HepG2 (cell line): ENCODE measurements around the gene CLHC1. TPM values are rescaled to one million over a fixed set of nuclear protein-coding genes. Genes with fewer than 3 reads are reported as not detected.
"Not testable (repeated sequence)": the region's sequence is repeated elsewhere in the genome, so short reads cannot be mapped to it uniquely, and the experiment has no call there.

ENCODE experiments used
- ATAC-seq: fragments of 200-7000 bp; cut with Tn5 transposase; 3 replicates; pipeline ENCODE4 v1.9.1; 2020; ENCODE audit warnings: mild to moderate bottlenecking, moderate library complexity
- BruUV-seq: library from RNA; stranded (reverse); fragments of 400-500 nt; replicated peaks from 2 replicates; lab custom pipeline; 2021; lab: Mats Ljungman, UMichigan
- CTCF ChIA-PET: fragments of 300-600 bp; formaldehyde crosslinking; extraction: SDS; loops from one replicate; lab custom pipeline; 2021; ENCODE audit warnings: low total read pairs, inconsistent platforms, low intra/inter-chr PET ratio; lab: Yijun Ruan, JAX
- POLR2A ChIA-PET: fragments of 350-600 bp; sonication (Branson Sonifier 250); formaldehyde crosslinking; loops from one replicate; lab custom pipeline; 2020; ENCODE audit warnings: antibody characterized with exemption, inconsistent platforms; lab: Yijun Ruan, JAX
- DNase-seq: peaks from one replicate; pipeline ENCODE4 v3.0.0-alpha.2; 2015; ENCODE audit warnings: low spot score
- FAIRE-seq: peaks from 3 replicates; lab custom pipeline; 2011; peaks lifted over from hg19 to GRCh38; lab: Jason Lieb, UNC
- H2AFZ ChIP-seq: one replicate; pipeline ENCODE4 v1.6.1; 2011; ENCODE audit warnings: low read length, inconsistent platforms
- H3K27ac ChIP-seq: fragments of 300-600 bp; 3 replicates; pipeline ENCODE4 v1.8.0; 2011; ENCODE audit warnings: mixed run types, mild to moderate bottlenecking, mixed read lengths, low read length, inconsistent platforms; ENCODE audit not compliant: insufficient read depth; ENCODE audit errors: extremely low read length
- H3K27me3 ChIP-seq, 2 experiments: fragments of 200-600 bp in 1 of 2; 2 replicates in 1 of 2; 3 replicates in 1 of 2; pipeline versions ENCODE4 v1.6.0 to v1.8.0; 2011; ENCODE audit warnings: low read length in 2 of 2, mild to moderate bottlenecking in 2 of 2, moderate library complexity in 2 of 2, inconsistent platforms in 1 of 2; ENCODE audit not compliant: insufficient read depth in 2 of 2, control insufficient read depth in 1 of 2
- H3K36me3 ChIP-seq, 2 experiments: fragments of 200-600 bp in 1 of 2; replicated peaks in 1 of 2; 2 replicates in 1 of 2; 3 replicates in 1 of 2; pipeline versions ENCODE4 v1.5.1 to v1.8.0; 2011; ENCODE audit warnings: low read length in 2 of 2, inconsistent platforms in 1 of 2; ENCODE audit not compliant: insufficient read depth in 2 of 2, control insufficient read depth in 1 of 2
- H3K4me1 ChIP-seq: 2 replicates; pipeline ENCODE4 v1.5.1; 2012; ENCODE audit warnings: low read length, inconsistent platforms; ENCODE audit not compliant: insufficient read depth
- H3K4me2 ChIP-seq: 2 replicates; pipeline ENCODE4 v1.6.0; 2011; ENCODE audit warnings: low read depth, low read length, inconsistent platforms
- H3K4me3 ChIP-seq, 3 experiments: fragments of 200-600 bp in 1 of 3; sonication (generic), shearing (Covaris generic) in 1 of 3; replicated peaks in 1 of 3; 2 replicates each; pipeline ENCODE4 v1.5.1; 2011 to 2016; ENCODE audit warnings: low read length in 3 of 3, inconsistent platforms in 2 of 3, low read depth in 2 of 3, mild to moderate bottlenecking in 2 of 3, control low read depth in 1 of 3, mixed read lengths in 1 of 3; ENCODE audit not compliant: insufficient read depth in 1 of 3
- H3K79me2 ChIP-seq: one replicate; pipeline ENCODE4 v1.6.1; 2011; ENCODE audit warnings: low read length, inconsistent platforms; ENCODE audit not compliant: insufficient read depth
- H3K9ac ChIP-seq: 2 replicates; pipeline ENCODE4 v1.6.0; 2011; ENCODE audit warnings: mild to moderate bottlenecking, low read depth, low read length, inconsistent platforms; ENCODE audit not compliant: insufficient read depth
- H3K9me3 ChIP-seq: 2 replicates; pipeline ENCODE4 v1.5.1; 2012; ENCODE audit warnings: mild to moderate bottlenecking, low read length
- H4K20me1 ChIP-seq: 2 replicates; pipeline ENCODE4 v1.6.0; 2011; ENCODE audit warnings: inconsistent platforms, mild to moderate bottlenecking, low read length, moderate library complexity; ENCODE audit not compliant: insufficient read depth
- ETV5 ChIP-seq: IDR thresholded peaks from 2 replicates; pipeline ENCODE4 v1.6.1; 2018; ENCODE audit warnings: missing biosample characterization, missing genetic modification reagents, inconsistent platforms, borderline replicate concordance
- ZNF367 ChIP-seq: sonication (generic); formaldehyde crosslinking; IDR thresholded peaks from 2 replicates; pipeline ENCODE4 v1.4.0; 2020; ENCODE audit warnings: missing genetic modification reagents, borderline replicate concordance
- WGBS: methylation state at CpG from one replicate; pipeline ENCODE4 v1.1.6; 2017; ENCODE audit warnings: low lambda C conversion rate; 5-methylcytosine and 5-hydroxymethylcytosine counted together
- in situ Hi-C: cut with HindIII; loops from 2 replicates; pipeline ENCODE4 v1.10.0; 2017; ENCODE audit warnings: low pct_unique_long_range_greater_than_20kb; ENCODE audit not compliant: extremely low pct_ligation_motif_present
- intact Hi-C: fragments of 100-400 bp; cut with micrococcal nuclease; formaldehyde crosslinking; loops from one replicate; pipeline ENCODE4 v1.10.0; 2022; ENCODE audit not compliant: unreplicated experiment
- polyA plus RNA-seq, 8 experiments: library from polyadenylated mRNA; depleted of rRNA in 3 of 8; stranded (reverse) in 7 of 8; unstranded in 1 of 8; fragments of >200 nt; fragmentation: Illumina TruSeq in 4 of 8; extraction: Trizol in 4 of 8; gene quantifications; 2 replicates each; pipeline versions ENCODE4 v1.2.1 to v1.2.3, GENCODE V29; 2011 to 2016; ENCODE audit warnings: low read depth in 4 of 8, missing spikeins in 1 of 8, mixed read lengths in 1 of 8; ENCODE audit not compliant: insufficient read depth in 1 of 8
- total RNA-seq, 5 experiments: library from RNA; depleted of rRNA; stranded (reverse); fragments of >200 nt; fragmentation: Illumina TruSeq; extraction: Trizol; gene quantifications; 2 replicates each; pipeline ENCODE4 v1.2.3, GENCODE V29; 2016; ENCODE audit warnings: low read depth in 1 of 5

The CLHC1 gene
- total and polyA plus RNA-seq, 2 of the 13 experiments (the other 11 are each of a cell fraction or from before 2014, with no cell fraction given): 9.8 to 12.6 TPM

GRCh38 chr2:55196526-55196925, 35.6 kb downstream of the CLHC1 start:
- TF ChIP-seq ZNF367 (CRISPR knock-in tag) (no peak), ETV5 (CRISPR knock-in tag) (no peak)
- Histone ChIP-seq H3K4me2 (no peak overlapping the region), H3K9me3 (peaks cover 4% of the 10 kb centered on the region; the same call in 1 of the 2 replicates), H3K4me1 (no peaks in the 10 kb centered on the region), H3K36me3 (peaks cover 6 to 16% of the 10 kb centered on the region in 2 experiments; a peak in 2 of 5 replicates), H3K79me2 (no peaks in the 10 kb centered on the region), H3K27ac (no peak overlapping the region), H3K4me3 (no peak overlapping the region), H3K27me3 (no peaks in the 10 kb centered on the region), H2AFZ (no peak overlapping the region), H3K9ac (no peak overlapping the region), H4K20me1 (no peaks in the 10 kb centered on the region)
- no peak for ATAC-seq
- in situ Hi-C loops (no loop called here), intact Hi-C loops (no loop called here)
- BruUV-seq: no TSS peak
- FAIRE-seq: no peak
- CTCF ChIA-PET: no interaction called here
- DNase-seq: no peak
- 100% methylated on average over 2 of the region's 2 CpGs for WGBS
- POLR2A ChIA-PET: no interaction called here

- H4K20me1 ChIP-seq, H3K9ac ChIP-seq, DNase-seq, H3K4me1 ChIP-seq, H3K4me3 ChIP-seq, H2AFZ ChIP-seq, H3K27ac ChIP-seq, H3K4me2 ChIP-seq, in situ Hi-C loops, ATAC-seq, H3K9me3 ChIP-seq, intact Hi-C loops, H3K27me3 ChIP-seq, FAIRE-seq, POLR2A ChIA-PET, BruUV-seq, H3K79me2 ChIP-seq, CTCF ChIA-PET: not testable (repeated sequence)
- 94% methylated on average over 2 of the region's 2 CpGs for WGBS
- peaks cover 3 to 20% of the 10 kb centered on the region in 2 experiments; a peak in 3 of 5 replicates for H3K36me3 ChIP-seq
Measured at GRCh38 chr2:55191888-55192287, 40.2 kb downstream of the CLHC1 start.

GRCh38 chr2:55186837-55187236, 45.3 kb downstream of the CLHC1 start:
- H3K4me3 ChIP-seq, H3K79me2 ChIP-seq, intact Hi-C loops, H4K20me1 ChIP-seq, ATAC-seq, in situ Hi-C loops, FAIRE-seq, BruUV-seq, H3K27me3 ChIP-seq, POLR2A ChIA-PET, H2AFZ ChIP-seq, H3K9ac ChIP-seq, H3K27ac ChIP-seq, H3K9me3 ChIP-seq, CTCF ChIA-PET, DNase-seq, H3K36me3 ChIP-seq, H3K4me2 ChIP-seq: not testable (repeated sequence)
- 92% methylated on average over 8 of the region's 8 CpGs for WGBS
- peaks cover 12% of the 10 kb centered on the region for H3K4me1 ChIP-seq
